Measurements from ENCODE around the gene SH3PXD2B. TPM values are rescaled to one million over a fixed set of nuclear protein-coding genes. Genes with fewer than 3 reads are reported as not detected.

The SH3PXD2B gene
- total RNA-seq, 1 experiment from 2014 or later, result 27.5 TPM

- ATAC-seq, result no peak
- Histone ChIP-seq H3K9me3 (ENCODE audit: control insufficient read depth in 1 of 2, insufficient read depth in 1 of 2, low read depth in 1 of 2, low read length in 2 of 2) (no peaks in the 10 kb centered on the region), H3K27me3 (ENCODE audit: insufficient read depth, low read length) (no peaks in the 10 kb centered on the region), H3K79me2 (ENCODE audit: insufficient read depth, low read length) (no peaks in the 10 kb centered on the region), H3K27ac (ENCODE audit: low read depth, low read length) (no peak overlapping the region), H3K4me2 (ENCODE audit: low read length) (no peak overlapping the region), H3K36me3 (ENCODE audit: control insufficient read depth in 1 of 2, insufficient read depth in 2 of 2, low read length in 2 of 2) (no peaks in the 10 kb centered on the region), H2AFZ (ENCODE audit: low read depth, low read length, poor library complexity, severe bottlenecking) (no peak overlapping the region), H3K4me1 (ENCODE audit: control insufficient read depth in 1 of 2, insufficient read depth in 2 of 2, low read length in 2 of 2) (no peaks in the 10 kb centered on the region), H3K4me3 (replicated peaks in 1 of 2; ENCODE audit: low read depth in 1 of 2, low read length in 2 of 2) (no peak overlapping the region), H4K20me1 (ENCODE audit: insufficient read depth) (no peaks in the 10 kb centered on the region), H3K9me2 (ENCODE audit: insufficient read depth) (no peaks in the 10 kb centered on the region), H3K9ac (ENCODE audit: low read length) (no peak overlapping the region)
- BruUV-seq (replicated peaks), result no TSS peak
- POLR2A ChIA-PET, result no interaction called here
- CTCF ChIA-PET, result no interaction called here
- no peak for TF ChIP-seq CBX3 (IDR thresholded peaks at IDR 0.05; ENCODE audit: low read depth)
- TF ChIP-seq ZFX (IDR thresholded peaks at IDR 0.05), result no peak
- no peak for TF ChIP-seq ZBTB33 (IDR thresholded peaks at IDR 0.05; ENCODE audit: extremely low read depth, insufficient replicate concordance, low read length)
- no peak for TF ChIP-seq REST (IDR thresholded peaks at IDR 0.05; ENCODE audit: low read depth)
- no peak for TF ChIP-seq YY1 (IDR thresholded peaks at IDR 0.05; ENCODE audit: extremely low read depth, insufficient replicate concordance, low read depth, low read length)
- TF ChIP-seq FOSL1 (IDR thresholded peaks at IDR 0.05; ENCODE audit: low read depth), result no peak
- no peak for TF ChIP-seq SIN3A (IDR thresholded peaks at IDR 0.05; ENCODE audit: low read depth)
- TF ChIP-seq ATF3 (IDR thresholded peaks at IDR 0.05), result no peak
- TF ChIP-seq RAD21 (IDR thresholded peaks at IDR 0.05; ENCODE audit: low read depth), result no peak
- TF ChIP-seq ELF1 (IDR thresholded peaks at IDR 0.05; ENCODE audit: borderline replicate concordance, low read depth), result no peak
- RAD21 ChIA-PET (ENCODE audit: low non-redundant PET in 1 of 2, low total read pairs in 2 of 2, uncharacterized antibody in 2 of 2, unreplicated experiment in 2 of 2), result no interaction called here
- intact Hi-C loops (cut with micrococcal nuclease), result no loop called here
- no peak for DNase-seq (ENCODE audit: low read depth, low spot score)
Observed at GRCh38 chr5:172336676-172337285, 117.5 kb downstream of the SH3PXD2B start.

Measured in HCT116 (cell line).